Erythroblast (primary cell): ENCODE data around the gene ATP5PF.

Experiments used
- GATA1 ChIP-seq: IDR thresholded peaks from 2 replicates; pipeline ENCODE4 v1.6.1; 2011; ENCODE audit warnings: low read depth, mild to moderate bottlenecking, control low read depth, low read length, moderate library complexity
- POLR2A ChIP-seq: IDR thresholded peaks from 2 replicates; pipeline ENCODE4 v1.6.1; 2011; ENCODE audit warnings: mild to moderate bottlenecking, low read length

DNA sequence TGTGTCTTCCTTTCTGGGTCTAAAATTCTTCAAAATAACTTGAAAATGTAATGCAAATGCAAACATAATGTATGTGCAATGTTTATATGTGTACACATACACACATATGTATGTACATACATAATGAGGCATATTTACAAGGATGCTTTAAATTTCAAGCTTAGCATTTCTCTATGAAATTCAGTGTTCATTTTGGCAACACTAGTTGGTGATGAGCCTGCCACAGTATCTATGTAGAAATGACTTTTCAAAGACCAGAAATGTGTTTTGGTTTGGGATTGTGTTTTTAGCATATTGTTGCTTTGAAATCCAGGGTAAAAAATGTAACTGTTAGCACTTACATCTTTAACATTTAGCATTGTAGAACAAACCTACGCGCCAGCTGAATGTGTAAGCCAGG lies 10.2 kb upstream of the ATP5PF start:
- no peak for TF ChIP-seq POLR2A
- no peak for TF ChIP-seq GATA1
